Heart left ventricle (tissue), 16 donors: ENCODE measurements around the gene GABPB1. TPM values are rescaled to one million over a fixed set of nuclear protein-coding genes. Genes with fewer than 3 reads are reported as not detected.

Experiments used
- ATAC-seq, 4 donors: fragments of 200-7000 bp; cut with Tn5 transposase; one replicate each; pipeline ENCODE4 v1.9.1; 2020 to 2022; ENCODE audit warnings: moderate library complexity in 4 of 4, mild to moderate bottlenecking in 3 of 4, moderate number of reproducible peaks in 1 of 4
- DNase-seq, 5 donors: peaks; one replicate each; pipeline ENCODE4 v3.0.0-alpha.2; 2020
- H3K27ac ChIP-seq, 12 donors: fragments of 200-600 bp; sonication (generic) in 4 of 12; one replicate each; pipeline versions ENCODE4 v1.5.0 to v1.8.0; 2016 to 2022; ENCODE audit warnings: mild to moderate bottlenecking in 2 of 12
- H3K27me3 ChIP-seq, 9 donors: fragments of 200-600 bp; sonication (generic) in 2 of 9; one replicate each; pipeline versions ENCODE4 v1.5.1 to v1.8.0; 2016 to 2022; ENCODE audit warnings: mild to moderate bottlenecking in 3 of 9
- H3K36me3 ChIP-seq, 9 donors: fragments of 200-600 bp; sonication (generic) in 2 of 9; one replicate each; pipeline versions ENCODE4 v1.5.0 to v1.8.0; 2018 to 2022; ENCODE audit warnings: mild to moderate bottlenecking in 2 of 9
- H3K4me1 ChIP-seq, 12 donors: fragments of 200-600 bp; sonication (generic) in 4 of 12; one replicate each; pipeline versions ENCODE4 v1.5.0 to v1.8.0; 2016 to 2022; ENCODE audit warnings: mild to moderate bottlenecking in 3 of 12
- H3K4me3 ChIP-seq, 12 donors: fragments of 200-600 bp; sonication (generic) in 4 of 12; one replicate each; pipeline versions ENCODE4 v1.5.0 to v1.8.0; 2017 to 2022; ENCODE audit warnings: mild to moderate bottlenecking in 9 of 12, moderate library complexity in 4 of 12
- H3K9me3 ChIP-seq, 12 donors: fragments of 200-600 bp; sonication (generic) in 4 of 12; one replicate each; pipeline versions ENCODE4 v1.5.0 to v1.8.0; 2016 to 2022; ENCODE audit warnings: mild to moderate bottlenecking in 1 of 12
- CTCF ChIP-seq, 12 donors: fragments of 200-600 bp; sonication (generic) in 4 of 12; IDR thresholded peaks; one replicate each; pipeline versions ENCODE4 v1.5.0 to v1.8.0; 2018 to 2022; ENCODE audit warnings: antibody characterized with exemption in 12 of 12, mild to moderate bottlenecking in 5 of 12
- POLR2A ChIP-seq, 2 donors: fragments of 450-650 bp; IDR thresholded peaks; one replicate each; pipeline ENCODE4 v1.6.1; 2017; ENCODE audit warnings: antibody characterized with exemption in 2 of 2, mild to moderate bottlenecking in 2 of 2, moderate library complexity in 2 of 2
- WGBS, 4 donors: extraction: QIAGEN DNeasy Blood & Tissue Kit in 2 of 4; methylation state at CpG; one replicate each; pipeline versions ENCODE4 v1.1.5 to v1.1.7; 2013 to 2018; 5-methylcytosine and 5-hydroxymethylcytosine counted together
- intact Hi-C, 10 donors: fragments of 100-400 bp; cut with DNase I; formaldehyde crosslinking; loops; one replicate each; pipeline versions ENCODE4 v1.11.1 to v1.14.2; 2022
- polyA plus RNA-seq, 2 donors: library from polyadenylated mRNA; stranded (reverse); fragments of 200-250 nt; gene quantifications; one replicate each; pipeline ENCODE4 v1.2.3, GENCODE V29; 2013
- total RNA-seq, 9 donors: library from RNA; depleted of rRNA in 2 of 9; stranded (reverse); fragments of >200 nt in 2 of 9; fragmentation: NEBNext Ultra II Directional in 3 of 9; extraction: Animal tissue kit (Norgen Biotek cat#: 25700) in 3 of 9; gene quantifications; one replicate each; pipeline versions ENCODE4 v1.1.0 to v1.2.4, GENCODE V29; 2016 to 2023
- donor health status: ischemic (EF 13 %, LVEDD 7.1; RV severe dilation, severe dysfunction).
- donor health status: healthy with polysubstance abuse.
- donor health status: DM: no; HTN: yes; CAD: no.
- donor health status: DM: no; HTN: no; CAD: no.
- donor health status: ischemic (EF 25% LVEDD 6.9; RV normal size, moderate dysfunction).
- donor health status: ischemic (EF 25% LVEDD 5.7; RV mildly dilated, moderate dysfunction).
- donor health status: healthy.
- donor health status: DM: yes; HTN: yes; CAD: no.
- donor health status: ischemic (EF 35%, LVEDD 5.7; RV mildly dilated, moderate dysfunction).
- donor health status: nonischemic (EF 11% LVEDD 7.7; RV severe dilation, severe dysfunction).
- donor health status: DM: yes; HTN: yes; CAD: no.
- donor health status: PGD.
- donor health status: ischemic (EF 29% LVEDD 5.4; RV normal size, mild dysfunction).
- donor health status: nonischemic (EF 23%, LVEDD 6.1; RV moderate dilation, normal function).

The GABPB1 gene
- total and polyA plus RNA-seq, 11 donors, result 3.6 to 14.2 (median 9.6) TPM

DNA sequence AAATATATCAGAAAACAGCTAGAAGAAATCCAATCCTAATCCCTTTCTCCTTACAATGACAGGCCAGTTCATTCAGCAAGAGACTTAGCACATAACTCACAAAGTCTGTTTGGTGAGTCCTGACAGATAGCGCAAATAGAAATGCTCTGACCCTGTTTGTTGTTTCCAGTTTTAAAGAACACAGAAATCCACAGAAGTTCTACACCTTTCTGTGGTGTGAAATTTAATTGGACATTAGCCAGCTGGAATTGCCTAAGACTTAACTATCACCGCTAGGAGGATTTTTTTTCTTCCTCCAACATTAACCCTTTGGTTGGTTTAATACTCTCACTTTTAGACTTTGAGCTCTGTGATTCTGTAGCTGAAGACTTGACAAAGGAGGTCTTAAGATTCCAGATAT, 120.2 kb downstream of the GABPB1 start:
- 42 to 60% (median 48%) methylated on average over 2 of the region's 2 CpGs for WGBS, 4 donors
- intact Hi-C loops, result no loop called here
- no peaks in the 10 kb centered on the region for H3K9me3 ChIP-seq
- TF ChIP-seq POLR2A (IDR thresholded peaks at IDR 0.05) (no peak), CTCF (IDR thresholded peaks at IDR 0.05) (no peak)
- H3K4me3 ChIP-seq, result no peak overlapping the region
- DNase-seq (no peak), ATAC-seq (no peak)
- no peaks in the 10 kb centered on the region for H3K4me1 ChIP-seq
- no peaks in the 10 kb centered on the region for H3K36me3 ChIP-seq
- H3K27me3 ChIP-seq, result no peaks in the 10 kb centered on the region
- H3K27ac ChIP-seq, result no peak overlapping the region

DNA sequence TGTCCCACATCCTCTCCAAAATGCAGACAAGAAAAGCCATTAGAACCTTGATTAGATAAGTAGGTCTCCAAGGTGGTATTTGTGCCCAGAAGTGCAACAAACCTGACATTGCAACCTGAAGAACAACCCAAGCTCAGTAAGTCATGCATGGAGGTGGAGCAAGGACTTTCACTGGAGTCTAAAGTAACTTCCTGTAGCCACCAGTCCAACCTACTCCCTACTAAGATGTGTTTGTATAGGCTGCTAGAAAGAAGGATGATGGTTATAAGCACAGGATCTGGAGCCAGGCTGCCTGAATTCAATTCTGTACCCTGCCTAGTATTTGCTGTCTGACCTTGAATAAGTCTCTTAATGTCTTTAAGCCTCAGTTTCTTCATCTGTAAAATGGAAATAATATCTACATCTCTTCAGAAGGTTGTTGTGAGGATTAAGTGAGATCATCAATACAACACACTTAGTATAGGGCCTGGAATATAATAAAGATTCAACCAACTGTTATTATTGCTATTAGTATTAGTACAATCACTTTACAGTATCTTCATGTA, 121.7 kb downstream of the GABPB1 start:
- Histone ChIP-seq H3K36me3 (no peaks in the 10 kb centered on the region), H3K9me3 (no peaks in the 10 kb centered on the region), H3K4me3 (no peak overlapping the region), H3K27ac (no peak overlapping the region), H3K27me3 (no peaks in the 10 kb centered on the region), H3K4me1 (no peaks in the 10 kb centered on the region)
- no peak for TF ChIP-seq CTCF (IDR thresholded peaks at IDR 0.05)
- TF ChIP-seq POLR2A (IDR thresholded peaks at IDR 0.05), result no peak
- DNase-seq (no peak), ATAC-seq (no peak)
- intact Hi-C loops, result no loop called here

GRCh38 chr15:50232791-50233190, 122.2 kb downstream of the GABPB1 start:
- intact Hi-C loops, result no loop called here
- no peaks in the 10 kb centered on the region for H3K36me3 ChIP-seq
- H3K9me3 ChIP-seq, result no peaks in the 10 kb centered on the region
- H3K27me3 ChIP-seq, result no peaks in the 10 kb centered on the region
- 67 to 82% (median 79%) methylated on average over 1 to 2 of the region's 2 CpGs for WGBS, 4 donors
- no peak for ATAC-seq
- no peak overlapping the region for H3K4me3 ChIP-seq
- no peak for DNase-seq
- no peak overlapping the region for H3K27ac ChIP-seq
- no peak for TF ChIP-seq POLR2A (IDR thresholded peaks at IDR 0.05)
- no peak for TF ChIP-seq CTCF (IDR thresholded peaks at IDR 0.05)
- H3K4me1 ChIP-seq, result no peaks in the 10 kb centered on the region

- Histone ChIP-seq H3K27me3 (no peaks in the 10 kb centered on the region), H3K27ac (no peak overlapping the region), H3K4me3 (no peak overlapping the region), H3K9me3 (no peaks in the 10 kb centered on the region), H3K36me3 (no peaks in the 10 kb centered on the region), H3K4me1 (no peaks in the 10 kb centered on the region)
- intact Hi-C loops, result no loop called here
- DNase-seq (no peak), ATAC-seq (no peak)
- no peak for TF ChIP-seq CTCF (IDR thresholded peaks at IDR 0.05)
- TF ChIP-seq POLR2A (IDR thresholded peaks at IDR 0.05), result no peak
Observed at GRCh38 chr15:50231761-50232160, 123.2 kb downstream of the GABPB1 start.
